Astrocyte (in vitro differentiated cells and primary cell): ENCODE measurements around the gene STXBP1. TPM values are rescaled to one million over a fixed set of nuclear protein-coding genes. Genes with fewer than 3 reads are reported as not detected.
A peak's percentile ranks its signal among the peaks of the same experiment; 100 is the strongest.
"Not testable (repeated sequence)": the region's sequence is repeated elsewhere in the genome, so short reads cannot be mapped to it uniquely, and the experiment has no call there.

Source experiments
- DNase-seq: peaks from one replicate; pipeline ENCODE4 v3.0.0-alpha.2; 2010; ENCODE audit warnings: low read depth
- FAIRE-seq: peaks from 2 replicates; lab custom pipeline; 2011; peaks lifted over from hg19 to GRCh38; lab: Jason Lieb, UNC
- H2AFZ ChIP-seq: 2 replicates; pipeline ENCODE4 v1.6.0; 2012; ENCODE audit warnings: low read depth, low read length, inconsistent platforms
- H3K27ac ChIP-seq: 2 replicates; pipeline ENCODE4 v1.5.1; 2011; ENCODE audit warnings: low read depth, low read length, inconsistent platforms
- H3K27me3 ChIP-seq: 2 replicates; pipeline ENCODE4 v1.6.0; 2011; ENCODE audit warnings: low read length, inconsistent platforms; ENCODE audit not compliant: insufficient read depth
- H3K36me3 ChIP-seq: 2 replicates; pipeline ENCODE4 v1.5.1; 2011; ENCODE audit warnings: low read length, inconsistent platforms; ENCODE audit not compliant: insufficient read depth
- H3K4me1 ChIP-seq: 2 replicates; pipeline ENCODE4 v1.5.1; 2011; ENCODE audit warnings: low read length, inconsistent platforms; ENCODE audit not compliant: insufficient read depth
- H3K4me2 ChIP-seq: 2 replicates; pipeline ENCODE4 v1.6.0; 2012; ENCODE audit warnings: low read length, inconsistent platforms
- H3K4me3 ChIP-seq: 2 replicates; pipeline ENCODE4 v1.5.1; 2011; ENCODE audit warnings: low read depth, mild to moderate bottlenecking, low read length, inconsistent platforms; ENCODE audit not compliant: insufficient read depth
- H3K79me2 ChIP-seq: 2 replicates; pipeline ENCODE4 v1.6.0; 2012; ENCODE audit warnings: mild to moderate bottlenecking, low read length, inconsistent platforms; ENCODE audit not compliant: insufficient read depth
- H3K9ac ChIP-seq: 2 replicates; pipeline ENCODE4 v1.6.0; 2012; ENCODE audit warnings: mild to moderate bottlenecking, low read length, inconsistent platforms
- H3K9me3 ChIP-seq: 2 replicates; pipeline ENCODE4 v1.5.1; 2012; ENCODE audit warnings: low read depth, mild to moderate bottlenecking, low read length, inconsistent platforms; ENCODE audit not compliant: insufficient read depth
- H4K20me1 ChIP-seq: 2 replicates; pipeline ENCODE4 v1.6.0; 2012; ENCODE audit warnings: low read length, inconsistent platforms; ENCODE audit not compliant: insufficient read depth
- H3K27ac Mint-ChIP-seq: one replicate; pipeline ENCODE4 v1.8.0; 2021; ENCODE audit warnings: mild to moderate bottlenecking, mixed read lengths; ENCODE audit not compliant: unreplicated experiment
- H3K27me3 Mint-ChIP-seq: one replicate; pipeline ENCODE4 v1.8.0; 2021; ENCODE audit warnings: low read depth, mixed read lengths; ENCODE audit not compliant: unreplicated experiment
- H3K36me3 Mint-ChIP-seq: one replicate; pipeline ENCODE4 v1.8.0; 2021; ENCODE audit warnings: low read depth, mixed read lengths; ENCODE audit not compliant: unreplicated experiment
- H3K4me1 Mint-ChIP-seq: one replicate; pipeline ENCODE4 v1.8.0; 2021; ENCODE audit warnings: low read depth, mixed read lengths; ENCODE audit not compliant: unreplicated experiment
- H3K4me3 Mint-ChIP-seq: one replicate; pipeline ENCODE4 v1.8.0; 2021; ENCODE audit warnings: mild to moderate bottlenecking, moderate library complexity, mixed read lengths; ENCODE audit not compliant: unreplicated experiment
- H3K9me3 Mint-ChIP-seq: one replicate; pipeline ENCODE4 v1.8.0; 2021; ENCODE audit warnings: mild to moderate bottlenecking, mixed read lengths; ENCODE audit not compliant: unreplicated experiment
- EZH2 ChIP-seq: IDR thresholded peaks from 2 replicates; pipeline ENCODE4 v1.6.1; 2012; ENCODE audit warnings: mild to moderate bottlenecking, low read length, inconsistent platforms; ENCODE audit not compliant: insufficient read depth
- total RNA-seq: library from RNA; stranded (reverse); gene quantifications from 2 replicates; pipeline ENCODE4 v1.2.1, GENCODE V29; 2021
- TF ChIP-seq, protein P1 (sequence below): IDR thresholded peaks from 2 replicates; pipeline ENCODE4 v1.5.1; 2011; ENCODE audit warnings: low read depth, mild to moderate bottlenecking, inconsistent platforms, low read length, moderate library complexity; ENCODE audit not compliant: insufficient read depth

STXBP1 gene
- total RNA-seq, 1 donor from 2014 or later = 39.6 TPM

DNA sequence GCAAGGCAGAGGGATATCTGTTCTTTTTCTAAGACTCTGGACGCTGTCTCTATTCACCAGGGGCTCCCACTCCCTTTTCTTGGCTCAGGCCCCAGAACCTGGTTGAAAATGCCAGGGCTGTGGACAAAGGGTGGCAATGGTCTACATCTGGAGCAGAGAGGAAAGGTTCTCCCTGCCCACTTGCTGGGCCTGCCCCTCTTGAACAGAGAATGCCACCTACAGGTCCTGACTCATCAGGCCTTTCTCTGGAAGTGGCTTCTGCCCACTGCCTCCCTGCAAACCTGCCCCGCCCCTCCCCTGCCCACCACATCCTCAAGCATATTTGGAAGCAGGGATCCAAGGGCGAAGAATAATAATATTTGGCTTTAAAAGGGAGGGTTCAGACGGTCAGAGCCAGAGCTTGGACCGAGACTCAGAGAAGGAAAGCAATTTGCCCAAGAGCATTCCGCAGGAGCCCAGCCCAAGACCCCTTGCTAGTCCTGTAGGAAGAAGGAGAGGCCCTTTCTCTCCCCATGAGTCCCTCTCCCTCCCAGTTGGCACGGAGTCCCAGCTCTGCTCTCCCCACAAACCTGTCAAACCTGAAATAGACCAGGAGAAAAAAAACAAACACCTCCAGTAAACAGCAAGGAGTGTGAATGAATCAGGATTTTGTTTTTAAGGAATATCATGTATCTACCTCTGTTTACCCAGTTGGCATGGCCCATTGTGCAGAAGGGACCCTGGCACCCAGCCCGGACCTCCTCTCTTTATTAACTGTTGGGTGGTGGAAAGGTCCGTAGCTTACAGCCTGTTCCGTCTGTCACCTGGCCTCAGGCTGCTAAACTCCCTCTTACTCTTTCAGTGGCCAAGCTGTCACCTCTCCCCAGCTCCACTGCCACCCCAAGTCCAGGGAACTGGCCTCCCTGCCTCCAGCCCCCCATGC, 37.7 kb upstream of the STXBP1 start:
- Histone ChIP-seq H4K20me1 (no peaks in the 10 kb centered on the region), H2AFZ (no peak overlapping the region), H3K36me3 (no peaks in the 10 kb centered on the region), H3K9me3 (no peaks in the 10 kb centered on the region), H3K27ac (peak overlapping the region; percentile 71), H3K27me3 (no peaks in the 10 kb centered on the region), H3K9ac (peak overlapping the region; percentile 53), H3K79me2 (peaks cover 16% of the 10 kb centered on the region), H3K4me3 (no peak overlapping the region), H3K4me1 (peaks cover 52% of the 10 kb centered on the region), H3K4me2 (peak overlapping the region; percentile 66)
- DNase-seq (no peak), FAIRE-seq (no peak)
- no peaks in the 10 kb centered on the region for H3K9me3 Mint-ChIP-seq
- peak overlapping the region; percentile 78 for H3K27ac Mint-ChIP-seq
- H3K4me3 Mint-ChIP-seq = peak overlapping the region; percentile 34
- peaks cover 35% of the 10 kb centered on the region for H3K4me1 Mint-ChIP-seq
- no peaks in the 10 kb centered on the region for H3K27me3 Mint-ChIP-seq
- H3K36me3 Mint-ChIP-seq = no peaks in the 10 kb centered on the region
- TF ChIP-seq, protein P1, sequence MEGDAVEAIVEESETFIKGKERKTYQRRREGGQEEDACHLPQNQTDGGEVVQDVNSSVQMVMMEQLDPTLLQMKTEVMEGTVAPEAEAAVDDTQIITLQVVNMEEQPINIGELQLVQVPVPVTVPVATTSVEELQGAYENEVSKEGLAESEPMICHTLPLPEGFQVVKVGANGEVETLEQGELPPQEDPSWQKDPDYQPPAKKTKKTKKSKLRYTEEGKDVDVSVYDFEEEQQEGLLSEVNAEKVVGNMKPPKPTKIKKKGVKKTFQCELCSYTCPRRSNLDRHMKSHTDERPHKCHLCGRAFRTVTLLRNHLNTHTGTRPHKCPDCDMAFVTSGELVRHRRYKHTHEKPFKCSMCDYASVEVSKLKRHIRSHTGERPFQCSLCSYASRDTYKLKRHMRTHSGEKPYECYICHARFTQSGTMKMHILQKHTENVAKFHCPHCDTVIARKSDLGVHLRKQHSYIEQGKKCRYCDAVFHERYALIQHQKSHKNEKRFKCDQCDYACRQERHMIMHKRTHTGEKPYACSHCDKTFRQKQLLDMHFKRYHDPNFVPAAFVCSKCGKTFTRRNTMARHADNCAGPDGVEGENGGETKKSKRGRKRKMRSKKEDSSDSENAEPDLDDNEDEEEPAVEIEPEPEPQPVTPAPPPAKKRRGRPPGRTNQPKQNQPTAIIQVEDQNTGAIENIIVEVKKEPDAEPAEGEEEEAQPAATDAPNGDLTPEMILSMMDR = no peak
- no peak for TF ChIP-seq EZH2

DNA sequence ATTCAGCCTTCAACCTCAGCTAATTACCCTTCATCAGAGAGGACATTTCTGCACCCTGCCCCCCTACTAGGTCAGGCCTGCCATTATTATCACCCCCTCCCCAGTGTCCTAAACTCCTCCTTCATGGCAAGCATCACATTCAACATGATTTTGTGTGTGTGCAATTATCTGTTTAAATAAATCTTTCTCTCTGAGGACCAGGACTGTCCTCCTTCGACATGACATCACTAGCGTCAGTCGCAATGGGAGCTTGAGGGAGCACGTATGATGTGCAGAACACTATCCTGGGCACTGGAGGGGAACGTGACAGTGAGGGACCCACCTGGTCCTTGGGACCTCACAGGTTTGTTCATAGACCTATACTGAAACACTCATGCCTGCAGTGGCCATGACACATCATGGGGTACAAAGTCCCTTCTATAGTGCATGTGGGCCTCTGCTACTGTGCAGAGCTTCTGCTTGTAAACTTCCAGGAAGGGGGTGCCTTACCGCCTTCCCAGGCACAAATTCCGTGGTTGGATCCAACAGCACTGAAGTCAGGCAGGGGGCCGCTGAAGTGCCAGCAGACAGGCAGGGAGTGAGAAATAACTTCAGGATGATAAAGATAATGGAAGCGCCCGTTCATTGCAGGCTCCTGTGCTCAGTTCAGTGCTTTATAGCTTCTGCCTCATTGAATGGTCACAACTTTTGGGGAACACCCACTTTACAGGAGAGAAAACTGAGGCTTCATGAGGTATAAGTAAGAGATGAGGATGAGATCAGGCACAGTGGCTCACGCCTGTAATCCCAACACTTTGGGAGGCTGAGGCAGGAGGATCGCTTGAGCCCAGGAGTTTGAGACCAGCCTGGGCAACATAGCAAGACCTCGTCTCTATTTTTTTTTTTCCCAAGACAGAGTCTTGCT, 36.0 kb upstream of the STXBP1 start:
- H2AFZ ChIP-seq = no peak overlapping the region
- no peak overlapping the region for H3K9ac ChIP-seq
- H3K36me3 ChIP-seq = no peaks in the 10 kb centered on the region
- H3K4me1 Mint-ChIP-seq = peaks cover 36% of the 10 kb centered on the region
- H3K27ac ChIP-seq = no peak overlapping the region
- H3K9me3 Mint-ChIP-seq = no peaks in the 10 kb centered on the region
- peak overlapping the region; percentile 16 for H3K4me2 ChIP-seq
- H3K9me3 ChIP-seq = no peaks in the 10 kb centered on the region
- DNase-seq (no peak), FAIRE-seq (no peak)
- no peaks in the 10 kb centered on the region for H4K20me1 ChIP-seq
- H3K4me3 Mint-ChIP-seq = no peak overlapping the region
- H3K27me3 ChIP-seq = no peaks in the 10 kb centered on the region
- no peak for TF ChIP-seq EZH2
- TF ChIP-seq, protein P1 = no peak
- peaks cover 20% of the 10 kb centered on the region for H3K79me2 ChIP-seq
- no peak overlapping the region for H3K27ac Mint-ChIP-seq
- H3K36me3 Mint-ChIP-seq = no peaks in the 10 kb centered on the region
- peaks cover 45% of the 10 kb centered on the region for H3K4me1 ChIP-seq
- H3K4me3 ChIP-seq = no peak overlapping the region
- no peaks in the 10 kb centered on the region for H3K27me3 Mint-ChIP-seq

DNA sequence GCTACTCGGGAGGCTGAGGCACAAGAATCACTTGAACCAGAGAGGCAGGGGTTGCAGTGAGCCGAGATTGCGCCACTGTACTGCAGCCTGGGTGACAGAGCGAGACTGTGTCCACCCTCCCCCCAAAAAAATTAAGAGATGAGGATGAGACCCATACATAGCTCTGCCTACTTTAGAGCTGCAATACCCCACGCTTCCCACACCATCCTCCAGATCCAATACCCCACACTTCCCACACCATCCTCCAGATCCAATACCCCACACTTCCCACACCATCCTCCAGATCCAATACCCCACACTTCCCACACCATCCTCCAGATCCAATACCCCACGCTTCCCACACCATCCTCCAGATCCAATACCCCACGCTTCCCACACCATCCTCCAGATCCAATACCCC, 34.9 kb upstream of the STXBP1 start:
- not testable (repeated sequence) for H3K36me3 Mint-ChIP-seq, H4K20me1 ChIP-seq, H3K27me3 Mint-ChIP-seq, H3K9ac ChIP-seq, H3K9me3 Mint-ChIP-seq, H3K27me3 ChIP-seq, FAIRE-seq, H3K4me3 ChIP-seq, H3K27ac ChIP-seq, H3K4me3 Mint-ChIP-seq, H3K36me3 ChIP-seq, H2AFZ ChIP-seq, H3K27ac Mint-ChIP-seq, H3K9me3 ChIP-seq, DNase-seq
- Histone ChIP-seq H3K4me1 (peaks cover 45% of the 10 kb centered on the region), H3K4me2 (peak overlapping the region; percentile 0), H3K79me2 (peaks cover 20% of the 10 kb centered on the region)
- peaks cover 36% of the 10 kb centered on the region for H3K4me1 Mint-ChIP-seq
